GM12878 (cell line): ENCODE data around the gene UBR3. TPM values are rescaled to one million over a fixed set of nuclear protein-coding genes. Genes with fewer than 3 reads are reported as not detected.

Experiments used
- ATAC-seq: fragments of 200-7000 bp; cut with Tn5 transposase; 3 replicates; pipeline ENCODE4 v1.9.1; 2020; ENCODE audit warnings: mild to moderate bottlenecking, moderate library complexity
- BruUV-seq: library from RNA; stranded (reverse); fragments of 400-500 nt; replicated peaks from 2 replicates; lab custom pipeline; 2021; lab: Mats Ljungman, UMichigan
- CTCF ChIA-PET: fragments of 300-600 bp; sonication (Branson Sonifier 250); formaldehyde crosslinking; extraction: SDS; loops from one replicate; lab custom pipeline; 2021; ENCODE audit warnings: inconsistent platforms; lab: Yijun Ruan, JAX
- POLR2A ChIA-PET: fragments of 350-600 bp; formaldehyde crosslinking; extraction: SDS; loops from one replicate; lab custom pipeline; 2021; ENCODE audit warnings: inconsistent platforms; lab: Charles Lee
- RAD21 ChIA-PET: fragments of 300-600 bp; sonication (Branson Sonifier 250); formaldehyde crosslinking; loops from one replicate; lab custom pipeline; 2023; ENCODE audit warnings: antibody characterized with exemption; ENCODE audit not compliant: unreplicated experiment; lab: Charles Lee
- SMC1A ChIA-PET: fragments of 300-600 bp; sonication (Branson Sonifier 250); formaldehyde crosslinking; loops from one replicate; lab custom pipeline; 2023; ENCODE audit not compliant: unreplicated experiment, uncharacterized antibody; lab: Charles Lee
- DNase-seq: peaks from one replicate; pipeline ENCODE4 v3.0.0-alpha.2; 2011; ENCODE audit warnings: low read depth, low spot score
- FAIRE-seq: peaks from 3 replicates; lab custom pipeline; 2011; peaks lifted over from hg19 to GRCh38; lab: Jason Lieb, UNC
- H2AFZ ChIP-seq: 2 replicates; pipeline ENCODE4 v1.6.0; 2011; ENCODE audit warnings: low read depth, low read length, control low read depth; ENCODE audit not compliant: control insufficient read depth
- H3K27ac ChIP-seq: 2 replicates; pipeline ENCODE4 v1.5.1; 2011; ENCODE audit warnings: control low read depth; ENCODE audit not compliant: control insufficient read depth, insufficient read depth
- H3K27me3 ChIP-seq, 2 experiments: replicated peaks in 1 of 2; 2 replicates each; pipeline versions ENCODE4 v1.6.0 to v1.6.1; 2011; ENCODE audit warnings: low read length in 1 of 2; ENCODE audit not compliant: control insufficient read depth in 2 of 2, insufficient read depth in 2 of 2
- H3K36me3 ChIP-seq, 2 experiments: 2 replicates each; pipeline ENCODE4 v1.5.1; 2011; ENCODE audit warnings: low read length in 1 of 2; ENCODE audit not compliant: control insufficient read depth in 2 of 2, insufficient read depth in 2 of 2
- H3K4me1 ChIP-seq: 2 replicates; pipeline ENCODE4 v1.6.1; 2011; ENCODE audit warnings: mild to moderate bottlenecking, low read length, moderate library complexity, mixed read lengths; ENCODE audit not compliant: control insufficient read depth, insufficient read depth
- H3K4me2 ChIP-seq: 2 replicates; pipeline ENCODE4 v1.6.0; 2011; ENCODE audit warnings: control low read depth; ENCODE audit not compliant: control insufficient read depth, insufficient read depth
- H3K4me3 ChIP-seq: fragments of 200-600 bp; sonication (generic); 2 replicates; pipeline ENCODE4 v1.5.1; 2016
- H3K79me2 ChIP-seq: 2 replicates; pipeline ENCODE4 v1.6.0; 2011; ENCODE audit warnings: low read length; ENCODE audit not compliant: control insufficient read depth, insufficient read depth
- H3K9ac ChIP-seq: 2 replicates; pipeline ENCODE4 v1.8.0; 2011; ENCODE audit warnings: low read length, control low read depth, mixed read lengths; ENCODE audit not compliant: control insufficient read depth, insufficient read depth
- H3K9me3 ChIP-seq: replicated peaks from 3 replicates; pipeline ENCODE4 v1.5.1; 2011; ENCODE audit warnings: mild to moderate bottlenecking, low read length; ENCODE audit not compliant: control insufficient read depth, insufficient read depth
- H4K20me1 ChIP-seq: 2 replicates; pipeline ENCODE4 v1.6.0; 2011; ENCODE audit not compliant: control insufficient read depth, insufficient read depth
- IKZF1 ChIP-seq: fragments of 450-650 bp; conservative IDR thresholded peaks from 2 replicates; pipeline ENCODE4 v1.6.1; 2017; ENCODE audit warnings: antibody characterized with exemption, mild to moderate bottlenecking
- MEF2A ChIP-seq: IDR thresholded peaks from 2 replicates; pipeline ENCODE4 v1.6.1; 2011; ENCODE audit warnings: low read depth, mild to moderate bottlenecking, low read length, moderate library complexity; ENCODE audit not compliant: insufficient read depth
- MTA3 ChIP-seq: IDR thresholded peaks from 2 replicates; pipeline ENCODE4 v1.6.1; 2012; ENCODE audit warnings: low read length, inconsistent platforms, borderline replicate concordance
- SPI1 ChIP-seq: IDR thresholded peaks from 2 replicates; pipeline ENCODE4 v1.6.1; 2011; ENCODE audit warnings: low read depth, mild to moderate bottlenecking, low read length, moderate library complexity, borderline replicate concordance; ENCODE audit not compliant: insufficient read depth
- WGBS: methylation state at CpG from one replicate; pipeline ENCODE4 v1.1.6; 2016; ENCODE audit warnings: low lambda C conversion rate; ENCODE audit not compliant: insufficient replicate concordance, insufficient coverage; ENCODE audit errors: missing lambda C conversion rate; 5-methylcytosine and 5-hydroxymethylcytosine counted together
- in situ Hi-C: fragments of 300-500 bp; cut with MboI; formaldehyde crosslinking; loops from 9 replicates; pipeline ENCODE4 v1.14.3; 2018; ENCODE audit warnings: mixed read lengths
- intact Hi-C: fragments of 100-400 bp; cut with micrococcal nuclease; formaldehyde crosslinking; loops from one replicate; pipeline ENCODE4 v1.14.2; 2022; ENCODE audit not compliant: unreplicated experiment
- polyA plus RNA-seq, 11 experiments: library from polyadenylated mRNA; depleted of rRNA in 4 of 11; unstranded in 6 of 11; stranded (reverse) in 5 of 11; fragments of >200 nt; fragmentation: Nextera tagmentation in 4 of 11; fragmentation: Illumina TruSeq in 1 of 11; extraction: Ambion mirVana in 4 of 11; extraction: Trizol in 1 of 11; gene quantifications; 1 replicate in 1 of 11; 2 replicates in 10 of 11; pipeline versions ENCODE4 v1.2.1 to v1.2.3, GENCODE V29; 2011 to 2016; ENCODE audit warnings: inconsistent platforms in 2 of 11, missing spikeins in 2 of 11, low read depth in 1 of 11
- total RNA-seq, 4 experiments: library from RNA; depleted of rRNA in 3 of 4; stranded (reverse); fragments of >200 nt in 3 of 4; fragmentation: Illumina TruSeq in 1 of 4; extraction: Trizol in 1 of 4; gene quantifications; 2 replicates each; pipeline versions ENCODE4 v1.2.1 to v1.2.3, GENCODE V29; 2013 to 2021
- TF ChIP-seq, protein P1 (sequence below): fragments of 450-650 bp; IDR thresholded peaks from 2 replicates; pipeline ENCODE4 v1.6.1; 2018; ENCODE audit warnings: borderline replicate concordance, mild to moderate bottlenecking; ENCODE audit not compliant: partially characterized antibody
- TF ChIP-seq, protein P2 (sequence below): IDR thresholded peaks from 2 replicates; pipeline ENCODE4 v1.6.1; 2012; ENCODE audit warnings: improper control_type of control experiment, low read depth, low read length; ENCODE audit not compliant: insufficient replicate concordance

UBR3 gene
- total and polyA plus RNA-seq, 10 of the 15 experiments (the other 5 are each of a cell fraction or from before 2014, with no cell fraction given), result 3.8 to 22.9 (median 11.2) TPM

DNA sequence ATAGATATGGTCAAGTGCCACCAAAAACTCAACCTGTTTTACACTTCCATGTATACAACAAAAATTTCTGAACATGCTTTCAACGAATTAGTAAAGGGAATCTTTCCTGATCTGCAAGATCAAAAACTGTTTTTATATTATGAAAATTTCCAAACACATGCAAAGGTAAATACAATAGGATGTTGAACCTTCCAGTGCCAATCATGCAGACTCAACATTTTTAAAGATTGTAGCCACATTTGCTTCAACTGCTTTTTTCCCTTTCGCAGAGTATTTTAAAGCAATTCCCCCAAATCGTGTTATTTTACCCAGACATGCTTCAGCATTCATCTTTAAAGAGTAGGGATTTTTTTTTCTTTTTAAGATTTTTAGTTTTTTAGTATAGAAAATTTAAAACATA is 40.3 kb downstream of the UBR3 start (continued):
- TF ChIP-seq, protein P1, sequence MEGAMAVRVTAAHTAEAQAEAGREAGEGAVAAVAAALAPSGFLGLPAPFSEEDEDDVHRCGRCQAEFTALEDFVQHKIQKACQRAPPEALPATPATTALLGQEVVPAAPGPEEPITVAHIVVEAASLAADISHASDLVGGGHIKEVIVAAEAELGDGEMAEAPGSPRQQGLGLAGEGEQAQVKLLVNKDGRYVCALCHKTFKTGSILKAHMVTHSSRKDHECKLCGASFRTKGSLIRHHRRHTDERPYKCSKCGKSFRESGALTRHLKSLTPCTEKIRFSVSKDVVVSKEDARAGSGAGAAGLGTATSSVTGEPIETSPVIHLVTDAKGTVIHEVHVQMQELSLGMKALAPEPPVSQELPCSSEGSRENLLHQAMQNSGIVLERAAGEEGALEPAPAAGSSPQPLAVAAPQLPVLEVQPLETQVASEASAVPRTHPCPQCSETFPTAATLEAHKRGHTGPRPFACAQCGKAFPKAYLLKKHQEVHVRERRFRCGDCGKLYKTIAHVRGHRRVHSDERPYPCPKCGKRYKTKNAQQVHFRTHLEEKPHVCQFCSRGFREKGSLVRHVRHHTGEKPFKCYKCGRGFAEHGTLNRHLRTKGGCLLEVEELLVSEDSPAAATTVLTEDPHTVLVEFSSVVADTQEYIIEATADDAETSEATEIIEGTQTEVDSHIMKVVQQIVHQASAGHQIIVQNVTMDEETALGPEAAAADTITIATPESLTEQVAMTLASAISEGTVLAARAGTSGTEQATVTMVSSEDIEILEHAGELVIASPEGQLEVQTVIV, result no peak
- TF ChIP-seq MEF2A (no peak), MTA3 (no peak)

DNA sequence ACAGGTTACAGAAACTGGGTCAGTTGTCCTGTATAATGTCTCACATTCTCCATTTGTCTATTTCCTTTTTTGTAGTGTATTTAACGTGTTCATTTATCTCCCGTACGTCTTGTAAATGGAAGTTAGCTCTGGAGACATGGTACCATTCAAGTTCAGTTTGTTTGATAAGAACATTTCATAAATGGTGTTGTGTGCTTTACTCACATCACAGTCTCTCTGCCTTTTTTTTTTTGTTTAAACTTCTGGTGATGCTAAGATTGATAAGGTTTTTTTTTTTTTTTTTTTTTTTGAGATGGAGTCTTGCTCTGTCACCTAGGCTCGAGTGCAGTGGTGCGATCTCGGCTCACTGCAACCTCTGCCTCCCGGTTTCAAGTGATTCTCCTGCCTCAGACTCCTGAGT is 41.7 kb downstream of the UBR3 start:
- no peak overlapping the region for H3K4me3 ChIP-seq
- no peak overlapping the region for H3K9ac ChIP-seq
- no peak overlapping the region for H3K27ac ChIP-seq
- RAD21 ChIA-PET, result no interaction called here
- BruUV-seq, result no TSS peak
- H4K20me1 ChIP-seq, result no peaks in the 10 kb centered on the region
- POLR2A ChIA-PET, result interaction anchor here (0.6 kb wide), 1 partner anchor 296 kb away, joined by 3 read pairs; no protein-coding TSS in a partner anchor
- in situ Hi-C loops (no loop called here), intact Hi-C loops (no loop called here)
- no peaks in the 10 kb centered on the region for H3K36me3 ChIP-seq
- H3K4me1 ChIP-seq, result no peaks in the 10 kb centered on the region
- H2AFZ ChIP-seq, result no peak overlapping the region
- TF ChIP-seq IKZF1 (no peak), SPI1 (no peak)
- TF ChIP-seq, protein P2, sequence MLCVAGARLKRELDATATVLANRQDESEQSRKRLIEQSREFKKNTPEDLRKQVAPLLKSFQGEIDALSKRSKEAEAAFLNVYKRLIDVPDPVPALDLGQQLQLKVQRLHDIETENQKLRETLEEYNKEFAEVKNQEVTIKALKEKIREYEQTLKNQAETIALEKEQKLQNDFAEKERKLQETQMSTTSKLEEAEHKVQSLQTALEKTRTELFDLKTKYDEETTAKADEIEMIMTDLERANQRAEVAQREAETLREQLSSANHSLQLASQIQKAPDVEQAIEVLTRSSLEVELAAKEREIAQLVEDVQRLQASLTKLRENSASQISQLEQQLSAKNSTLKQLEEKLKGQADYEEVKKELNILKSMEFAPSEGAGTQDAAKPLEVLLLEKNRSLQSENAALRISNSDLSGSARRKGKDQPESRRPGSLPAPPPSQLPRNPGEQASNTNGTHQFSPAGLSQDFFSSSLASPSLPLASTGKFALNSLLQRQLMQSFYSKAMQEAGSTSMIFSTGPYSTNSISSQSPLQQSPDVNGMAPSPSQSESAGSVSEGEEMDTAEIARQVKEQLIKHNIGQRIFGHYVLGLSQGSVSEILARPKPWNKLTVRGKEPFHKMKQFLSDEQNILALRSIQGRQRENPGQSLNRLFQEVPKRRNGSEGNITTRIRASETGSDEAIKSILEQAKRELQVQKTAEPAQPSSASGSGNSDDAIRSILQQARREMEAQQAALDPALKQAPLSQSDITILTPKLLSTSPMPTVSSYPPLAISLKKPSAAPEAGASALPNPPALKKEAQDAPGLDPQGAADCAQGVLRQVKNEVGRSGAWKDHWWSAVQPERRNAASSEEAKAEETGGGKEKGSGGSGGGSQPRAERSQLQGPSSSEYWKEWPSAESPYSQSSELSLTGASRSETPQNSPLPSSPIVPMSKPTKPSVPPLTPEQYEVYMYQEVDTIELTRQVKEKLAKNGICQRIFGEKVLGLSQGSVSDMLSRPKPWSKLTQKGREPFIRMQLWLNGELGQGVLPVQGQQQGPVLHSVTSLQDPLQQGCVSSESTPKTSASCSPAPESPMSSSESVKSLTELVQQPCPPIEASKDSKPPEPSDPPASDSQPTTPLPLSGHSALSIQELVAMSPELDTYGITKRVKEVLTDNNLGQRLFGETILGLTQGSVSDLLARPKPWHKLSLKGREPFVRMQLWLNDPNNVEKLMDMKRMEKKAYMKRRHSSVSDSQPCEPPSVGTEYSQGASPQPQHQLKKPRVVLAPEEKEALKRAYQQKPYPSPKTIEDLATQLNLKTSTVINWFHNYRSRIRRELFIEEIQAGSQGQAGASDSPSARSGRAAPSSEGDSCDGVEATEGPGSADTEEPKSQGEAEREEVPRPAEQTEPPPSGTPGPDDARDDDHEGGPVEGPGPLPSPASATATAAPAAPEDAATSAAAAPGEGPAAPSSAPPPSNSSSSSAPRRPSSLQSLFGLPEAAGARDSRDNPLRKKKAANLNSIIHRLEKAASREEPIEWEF, result no peak
- TF ChIP-seq, protein P1, result no peak
- 96% methylated on average over 7 of the region's 7 CpGs for WGBS
- ATAC-seq (no peak), FAIRE-seq (no peak), DNase-seq (no peak)
- SMC1A ChIA-PET, result no interaction called here
- H3K4me2 ChIP-seq, result no peak overlapping the region
- no peaks in the 10 kb centered on the region; the same call in 1 of the 2 replicates for H3K79me2 ChIP-seq
- H3K27me3 ChIP-seq, result no peaks in the 10 kb centered on the region
- CTCF ChIA-PET, result no interaction called here
- H3K9me3 ChIP-seq, result no peaks in the 10 kb centered on the region
